Measurements from ENCODE around the gene DIO2. TPM values are rescaled to one million over a fixed set of nuclear protein-coding genes. Genes with fewer than 3 reads are reported as not detected.
A peak's percentile ranks its signal among the peaks of the same experiment; 100 is the strongest.

DIO2 gene
- total RNA-seq, 1 donor from 2014 or later, result 3.5 TPM

GRCh38 chr14:80167793-80168448, 43.4 kb downstream of the DIO2 start:
- H3K36me3 Mint-ChIP-seq, result no peaks in the 10 kb centered on the region
- H3K27ac Mint-ChIP-seq, result no peak overlapping the region
- TF ChIP-seq CTCF (conservative IDR thresholded peaks at IDR 0.05), result no peak
- no peak overlapping the region for H3K4me3 Mint-ChIP-seq
- H3K4me1 Mint-ChIP-seq (ENCODE audit: unreplicated experiment), result no peaks in the 10 kb centered on the region
- DNase-seq (ENCODE audit: extremely low spot score, unreplicated experiment), result no peak
- no peaks in the 10 kb centered on the region for H3K9me3 Mint-ChIP-seq
- H3K27me3 Mint-ChIP-seq, result no peaks in the 10 kb centered on the region

GRCh38 chr14:80164991-80165721, 46.1 kb downstream of the DIO2 start:
- H3K27ac Mint-ChIP-seq, result no peak overlapping the region
- H3K27me3 Mint-ChIP-seq, result no peaks in the 10 kb centered on the region
- DNase-seq (ENCODE audit: extremely low spot score, unreplicated experiment), result no peak
- H3K36me3 Mint-ChIP-seq, result no peaks in the 10 kb centered on the region
- H3K4me1 Mint-ChIP-seq (ENCODE audit: unreplicated experiment), result no peaks in the 10 kb centered on the region
- TF ChIP-seq CTCF (conservative IDR thresholded peaks at IDR 0.05), result no peak
- no peak overlapping the region for H3K4me3 Mint-ChIP-seq
- no peaks in the 10 kb centered on the region for H3K9me3 Mint-ChIP-seq

GRCh38 chr14:80152763-80153162, 58.5 kb downstream of the DIO2 start:
- Mint-ChIP-seq H3K4me3 (no peak overlapping the region), H3K4me1 (ENCODE audit: unreplicated experiment) (no peaks in the 10 kb centered on the region), H3K36me3 (no peaks in the 10 kb centered on the region), H3K27ac (no peak overlapping the region), H3K9me3 (no peaks in the 10 kb centered on the region), H3K27me3 (no peaks in the 10 kb centered on the region)
- no peak for TF ChIP-seq CTCF (conservative IDR thresholded peaks at IDR 0.05)
- no peak for DNase-seq (ENCODE audit: extremely low spot score, unreplicated experiment)

GRCh38 chr14:80152166-80152565, 59.1 kb downstream of the DIO2 start:
- no peak for DNase-seq (ENCODE audit: extremely low spot score, unreplicated experiment)
- Mint-ChIP-seq H3K9me3 (no peaks in the 10 kb centered on the region), H3K27ac (peak overlapping the region; percentile 64), H3K27me3 (no peaks in the 10 kb centered on the region), H3K4me3 (peak overlapping the region; percentile 44), H3K36me3 (no peaks in the 10 kb centered on the region), H3K4me1 (ENCODE audit: unreplicated experiment) (no peaks in the 10 kb centered on the region)
- no peak for TF ChIP-seq CTCF (conservative IDR thresholded peaks at IDR 0.05)

GRCh38 chr14:80150301-80150700, 61.0 kb downstream of the DIO2 start:
- Mint-ChIP-seq H3K36me3 (no peaks in the 10 kb centered on the region), H3K27ac (no peak overlapping the region), H3K27me3 (no peaks in the 10 kb centered on the region), H3K9me3 (peaks cover 4% of the 10 kb centered on the region), H3K4me1 (ENCODE audit: unreplicated experiment) (no peaks in the 10 kb centered on the region), H3K4me3 (no peak overlapping the region)
- no peak for TF ChIP-seq CTCF (conservative IDR thresholded peaks at IDR 0.05)
- DNase-seq (ENCODE audit: extremely low spot score, unreplicated experiment), result no peak
